ENCODE data around the gene NEK10.

DNA sequence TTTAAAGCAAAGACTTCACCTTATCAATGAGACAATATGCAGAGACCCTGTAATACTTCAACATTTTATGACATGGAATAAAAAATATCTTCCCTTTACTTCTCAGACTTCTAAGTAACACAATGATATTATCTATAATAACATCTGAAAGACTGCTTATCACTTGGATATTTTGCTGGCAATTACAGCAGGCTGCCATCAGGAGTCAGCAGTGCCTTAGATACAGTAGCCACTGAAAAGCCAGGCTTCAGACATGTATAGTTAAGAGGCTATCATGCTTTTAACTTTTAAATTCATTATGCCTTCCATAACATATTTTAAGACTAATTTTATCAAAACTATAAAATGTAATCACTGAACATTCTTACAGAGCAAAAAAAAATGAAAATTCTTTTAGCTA lies 227.5 kb downstream of the NEK10 start:
- TF ChIP-seq, protein P1, sequence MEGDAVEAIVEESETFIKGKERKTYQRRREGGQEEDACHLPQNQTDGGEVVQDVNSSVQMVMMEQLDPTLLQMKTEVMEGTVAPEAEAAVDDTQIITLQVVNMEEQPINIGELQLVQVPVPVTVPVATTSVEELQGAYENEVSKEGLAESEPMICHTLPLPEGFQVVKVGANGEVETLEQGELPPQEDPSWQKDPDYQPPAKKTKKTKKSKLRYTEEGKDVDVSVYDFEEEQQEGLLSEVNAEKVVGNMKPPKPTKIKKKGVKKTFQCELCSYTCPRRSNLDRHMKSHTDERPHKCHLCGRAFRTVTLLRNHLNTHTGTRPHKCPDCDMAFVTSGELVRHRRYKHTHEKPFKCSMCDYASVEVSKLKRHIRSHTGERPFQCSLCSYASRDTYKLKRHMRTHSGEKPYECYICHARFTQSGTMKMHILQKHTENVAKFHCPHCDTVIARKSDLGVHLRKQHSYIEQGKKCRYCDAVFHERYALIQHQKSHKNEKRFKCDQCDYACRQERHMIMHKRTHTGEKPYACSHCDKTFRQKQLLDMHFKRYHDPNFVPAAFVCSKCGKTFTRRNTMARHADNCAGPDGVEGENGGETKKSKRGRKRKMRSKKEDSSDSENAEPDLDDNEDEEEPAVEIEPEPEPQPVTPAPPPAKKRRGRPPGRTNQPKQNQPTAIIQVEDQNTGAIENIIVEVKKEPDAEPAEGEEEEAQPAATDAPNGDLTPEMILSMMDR (IDR thresholded peaks at IDR 0.05) = no peak
- no peak for TF ChIP-seq EZH2 (IDR thresholded peaks at IDR 0.05; ENCODE audit: borderline replicate concordance, insufficient read depth, low read depth, low read length, poor library complexity, severe bottlenecking)

Data from B cell (primary cell).